Measurements from ENCODE around the gene FLRT2.

- TF ChIP-seq POLR2A (IDR thresholded peaks at IDR 0.05) = no peak
- TF ChIP-seq CTCF (IDR thresholded peaks at IDR 0.05) = no peak
Measured at GRCh38 chr14:85634205-85634604, 104.3 kb downstream of the FLRT2 start.
